Right atrium auricular region (tissue), 2 donors: ENCODE results near the gene LRP1-AS. TPM values are rescaled to one million over a fixed set of nuclear protein-coding genes. Genes with fewer than 3 reads are reported as not detected.

Experiments used
- DNase-seq: peaks from one replicate; pipeline ENCODE4 v3.0.0-alpha.2; 2019; ENCODE audit warnings: low spot score
- H3K27ac ChIP-seq, 2 donors: fragments of 200-600 bp; sonication (generic); 1 replicate in 1 of 2; 2 replicates in 1 of 2; pipeline ENCODE4 v1.5.1; 2016 to 2019
- H3K27me3 ChIP-seq, 2 donors: fragments of 200-600 bp; sonication (generic); one replicate each; pipeline versions ENCODE4 v1.5.1 to v1.6.0; 2017 to 2019
- H3K36me3 ChIP-seq: fragments of 200-600 bp; sonication (generic); one replicate; pipeline ENCODE4 v1.5.1; 2016
- H3K4me1 ChIP-seq, 2 donors: fragments of 200-600 bp; sonication (generic); one replicate each; pipeline versions ENCODE4 v1.5.1 to v1.6.0; 2017 to 2019
- H3K4me3 ChIP-seq, 2 donors: fragments of 200-600 bp; sonication (generic); 1 replicate in 1 of 2; 2 replicates in 1 of 2; pipeline ENCODE4 v1.5.1; 2017 to 2019; ENCODE audit warnings: mild to moderate bottlenecking in 1 of 2, moderate library complexity in 1 of 2
- H3K9me3 ChIP-seq, 2 donors: fragments of 200-600 bp; sonication (generic); one replicate each; pipeline ENCODE4 v1.5.1; 2019
- total RNA-seq, 2 donors: library from RNA; depleted of rRNA; stranded (reverse); fragments of >200 nt; gene quantifications; one replicate each; pipeline ENCODE4 v1.1.0, GENCODE V29; 2016
- TF ChIP-seq, protein P1 (sequence below), 2 donors: fragments of 200-600 bp; sonication (generic); IDR thresholded peaks; one replicate each; pipeline ENCODE4 v1.5.1; 2019; ENCODE audit warnings: antibody characterized with exemption in 2 of 2

Gene LRP1-AS
- total RNA-seq, 2 donors from 2014 or later, result not detected

DNA sequence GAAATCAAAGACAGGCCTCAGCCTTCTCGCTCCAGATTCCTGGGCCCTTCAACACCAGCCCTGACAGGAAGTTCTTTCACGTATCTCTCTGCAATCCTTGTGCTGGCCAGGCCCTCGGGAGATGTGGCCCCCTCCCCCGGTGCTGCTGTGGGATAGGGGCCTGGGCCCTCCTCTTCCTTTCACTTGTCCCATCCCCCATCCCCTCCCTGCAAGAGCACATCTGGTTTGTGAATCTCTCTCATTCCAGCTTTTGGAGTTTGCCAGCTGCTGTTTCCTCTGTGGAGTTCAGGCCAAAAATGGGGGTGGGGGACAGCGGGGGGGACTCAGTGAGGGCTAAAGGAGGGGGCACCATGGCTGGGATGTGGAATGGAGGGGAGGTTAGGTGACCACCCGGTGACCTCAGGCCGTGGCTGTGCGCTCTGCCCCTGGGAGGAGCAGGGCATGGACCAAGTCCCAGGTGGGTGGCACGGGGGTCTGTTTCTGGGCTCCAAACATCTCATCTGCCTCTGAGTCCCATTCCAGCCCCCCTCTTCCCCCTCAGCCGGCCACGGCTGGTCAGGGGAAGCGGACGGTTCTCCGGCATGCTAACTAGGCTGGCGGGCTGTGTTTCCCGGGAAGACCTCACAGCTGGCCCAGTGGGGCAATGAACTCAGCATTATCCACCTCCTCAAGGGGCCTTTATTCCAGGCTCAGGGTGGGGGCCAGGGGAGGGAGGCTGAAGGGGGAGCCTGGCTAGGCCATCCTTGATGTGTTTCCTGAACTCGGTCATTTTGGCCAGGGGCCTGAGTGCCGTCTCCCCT lies 11.7 kb downstream of the LRP1-AS start:
- TF ChIP-seq, protein P1, sequence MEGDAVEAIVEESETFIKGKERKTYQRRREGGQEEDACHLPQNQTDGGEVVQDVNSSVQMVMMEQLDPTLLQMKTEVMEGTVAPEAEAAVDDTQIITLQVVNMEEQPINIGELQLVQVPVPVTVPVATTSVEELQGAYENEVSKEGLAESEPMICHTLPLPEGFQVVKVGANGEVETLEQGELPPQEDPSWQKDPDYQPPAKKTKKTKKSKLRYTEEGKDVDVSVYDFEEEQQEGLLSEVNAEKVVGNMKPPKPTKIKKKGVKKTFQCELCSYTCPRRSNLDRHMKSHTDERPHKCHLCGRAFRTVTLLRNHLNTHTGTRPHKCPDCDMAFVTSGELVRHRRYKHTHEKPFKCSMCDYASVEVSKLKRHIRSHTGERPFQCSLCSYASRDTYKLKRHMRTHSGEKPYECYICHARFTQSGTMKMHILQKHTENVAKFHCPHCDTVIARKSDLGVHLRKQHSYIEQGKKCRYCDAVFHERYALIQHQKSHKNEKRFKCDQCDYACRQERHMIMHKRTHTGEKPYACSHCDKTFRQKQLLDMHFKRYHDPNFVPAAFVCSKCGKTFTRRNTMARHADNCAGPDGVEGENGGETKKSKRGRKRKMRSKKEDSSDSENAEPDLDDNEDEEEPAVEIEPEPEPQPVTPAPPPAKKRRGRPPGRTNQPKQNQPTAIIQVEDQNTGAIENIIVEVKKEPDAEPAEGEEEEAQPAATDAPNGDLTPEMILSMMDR (IDR thresholded peaks at IDR 0.05), result no peak
- Histone ChIP-seq H3K4me3 (no peak overlapping the region), H3K36me3 (peaks cover 16% of the 10 kb centered on the region), H3K9me3 (no peaks in the 10 kb centered on the region), H3K27ac (peak overlapping the region; percentile 82 to 98), H3K27me3 (no peaks in the 10 kb centered on the region), H3K4me1 (peaks cover 0 to 97% of the 10 kb centered on the region in 2 donors)
- DNase-seq, result peak; percentile 82

DNA sequence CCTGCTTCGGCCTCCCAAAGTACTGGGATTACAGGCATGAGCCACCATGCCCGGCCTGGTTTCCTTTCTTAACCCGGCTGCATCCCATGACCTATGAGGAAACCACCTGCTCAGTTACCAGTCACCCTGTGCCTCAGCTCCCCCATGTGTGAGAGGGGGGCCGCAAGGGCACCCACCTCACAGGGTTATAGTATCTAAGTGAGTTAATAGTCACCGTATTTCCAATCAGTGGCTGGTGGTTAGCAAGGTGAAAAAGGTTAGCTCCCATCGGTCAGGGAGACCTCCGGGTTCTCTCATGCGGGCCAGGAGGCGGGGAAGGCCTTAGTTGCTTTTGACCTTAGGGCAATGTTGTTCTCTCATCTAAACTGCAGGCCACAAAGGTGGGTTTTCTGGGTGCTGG lies 12.5 kb downstream of the LRP1-AS start:
- DNase-seq, result no peak
- no peaks in the 10 kb centered on the region for H3K27me3 ChIP-seq
- TF ChIP-seq, protein P1 (IDR thresholded peaks at IDR 0.05), result no peak
- peaks cover 9% of the 10 kb centered on the region for H3K36me3 ChIP-seq
- no peaks in the 10 kb centered on the region for H3K9me3 ChIP-seq
- peak overlapping the region; percentile 82 to 98 for H3K27ac ChIP-seq
- H3K4me3 ChIP-seq, result no peak overlapping the region
- peaks cover 0 to 98% of the 10 kb centered on the region in 2 donors for H3K4me1 ChIP-seq

DNA sequence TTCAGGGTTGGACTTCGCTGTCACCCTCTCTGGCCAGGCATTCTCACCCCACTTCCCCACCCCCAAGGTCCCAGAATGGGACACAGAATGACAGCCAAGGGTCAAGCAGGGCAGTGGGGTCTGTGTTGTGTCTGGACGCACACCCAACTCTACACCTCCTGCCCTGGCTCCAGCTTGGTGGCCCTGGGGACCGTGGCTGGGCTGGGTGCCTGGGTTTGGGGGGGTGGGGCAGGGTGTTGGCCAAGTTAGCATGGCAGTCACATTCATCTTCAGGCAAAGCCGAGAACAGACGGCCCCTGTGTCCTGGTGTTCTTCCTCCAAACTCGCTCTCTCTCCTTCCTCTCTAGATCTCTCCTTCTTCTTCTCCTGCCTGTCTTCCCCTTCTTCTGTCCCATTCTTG lies 13.5 kb downstream of the LRP1-AS start:
- no peak for DNase-seq
- H3K9me3 ChIP-seq, result no peaks in the 10 kb centered on the region
- H3K27me3 ChIP-seq, result no peaks in the 10 kb centered on the region
- H3K4me1 ChIP-seq, result peaks cover 0 to 97% of the 10 kb centered on the region in 2 donors
- H3K27ac ChIP-seq, result peak overlapping the region; percentile 82 to 98
- TF ChIP-seq, protein P1 (IDR thresholded peaks at IDR 0.05), result no peak
- H3K4me3 ChIP-seq, result peak overlapping the region in 1 of 2 donors; percentile 15
- peaks cover under 1% of the 10 kb centered on the region for H3K36me3 ChIP-seq

DNA sequence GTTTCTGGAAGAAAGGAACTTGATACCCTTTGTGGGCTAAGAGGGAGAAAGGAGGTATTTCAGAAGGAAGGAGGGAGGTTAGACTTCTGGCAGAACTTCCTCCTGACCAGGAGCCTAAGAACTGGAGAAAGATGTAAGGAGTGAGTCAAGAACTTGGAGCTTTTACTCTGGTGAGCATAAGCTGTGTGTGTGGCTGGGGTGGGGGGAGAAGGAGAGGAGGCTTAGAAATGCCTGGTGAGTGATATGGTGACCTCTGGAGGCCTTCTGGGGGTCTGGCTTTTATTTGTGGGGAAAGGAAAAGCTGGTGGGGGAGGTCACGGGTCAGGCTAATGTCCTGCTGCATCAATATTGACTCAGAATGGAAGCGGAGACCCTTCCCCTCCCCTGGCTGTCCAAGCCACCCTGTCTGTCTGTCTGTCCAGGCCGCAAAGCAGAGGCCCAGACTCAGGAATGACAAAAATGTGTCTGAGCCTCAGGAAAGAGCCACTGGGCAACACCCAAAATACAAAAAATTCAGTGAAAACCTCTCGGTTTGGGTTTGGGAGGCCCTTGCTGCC lies 14.3 kb downstream of the LRP1-AS start:
- H3K27me3 ChIP-seq, result no peaks in the 10 kb centered on the region
- H3K4me1 ChIP-seq, result peaks cover 0 to 93% of the 10 kb centered on the region in 2 donors
- TF ChIP-seq, protein P1 (IDR thresholded peaks at IDR 0.05), result no peak
- no peak for DNase-seq
- H3K9me3 ChIP-seq, result no peaks in the 10 kb centered on the region
- H3K27ac ChIP-seq, result peak overlapping the region; percentile 82 to 98
- H3K4me3 ChIP-seq, result peak overlapping the region; percentile 9 to 15
- no peaks in the 10 kb centered on the region for H3K36me3 ChIP-seq

DNA sequence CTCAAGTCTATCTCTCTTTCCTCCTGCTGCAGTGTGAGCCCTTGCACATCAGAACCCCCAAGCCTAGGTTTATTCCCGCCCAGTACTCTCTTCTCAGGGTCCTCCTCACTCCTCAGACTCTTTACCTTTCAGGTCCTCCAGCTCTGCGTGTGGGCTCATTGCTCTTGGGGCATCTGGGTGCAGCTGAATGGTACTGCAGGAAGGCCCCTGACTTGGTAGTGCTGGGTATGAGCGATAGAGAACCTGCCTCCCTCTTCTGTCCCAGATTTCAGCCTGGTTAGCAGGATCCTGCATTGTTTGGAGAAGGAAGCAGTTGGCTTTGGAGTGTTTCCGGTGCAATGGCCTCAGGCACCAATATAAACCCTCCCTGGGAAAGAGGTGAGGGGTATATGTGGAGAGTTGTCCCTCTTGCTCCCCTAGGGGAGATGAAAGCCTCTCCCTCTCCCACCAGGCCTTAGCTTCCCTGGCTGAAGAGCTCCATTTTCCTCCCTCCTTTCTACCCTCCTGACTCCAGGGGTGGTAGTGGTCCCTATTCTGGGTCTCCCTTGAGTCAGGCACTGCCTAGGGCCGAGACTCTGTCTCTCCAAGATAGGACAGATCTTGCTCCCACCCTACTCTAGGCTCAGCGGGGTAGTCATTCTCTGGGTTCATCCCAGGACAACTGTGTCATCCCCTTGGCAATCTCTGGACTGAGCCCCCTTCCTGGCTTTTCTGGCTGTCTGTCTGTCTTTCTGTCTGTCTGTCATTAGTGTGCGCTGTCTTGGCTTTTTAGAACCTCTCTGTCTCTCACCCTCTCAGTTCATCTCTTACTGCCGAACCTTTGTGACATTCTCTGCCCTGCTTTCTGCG lies 15.3 kb downstream of the LRP1-AS start:
- Histone ChIP-seq H3K9me3 (no peaks in the 10 kb centered on the region), H3K27me3 (no peaks in the 10 kb centered on the region), H3K36me3 (no peaks in the 10 kb centered on the region), H3K4me3 (peak overlapping the region; percentile 9 to 15), H3K27ac (peak overlapping the region; percentile 82 to 98), H3K4me1 (peaks cover 0 to 85% of the 10 kb centered on the region in 2 donors)
- DNase-seq, result no peak
- TF ChIP-seq, protein P1 (IDR thresholded peaks at IDR 0.05), result no peak
